Keratinocyte (primary cell): ENCODE data around the gene TBR1. TPM values are rescaled to one million over a fixed set of nuclear protein-coding genes. Genes with fewer than 3 reads are reported as not detected.

ENCODE experiments used
- DNase-seq: peaks from one replicate; pipeline ENCODE4 v3.0.0-alpha.2; 2011; ENCODE audit warnings: low read depth, missing footprints, low spot score
- FAIRE-seq: peaks from 2 replicates; lab custom pipeline; 2011; peaks lifted over from hg19 to GRCh38; lab: Jason Lieb, UNC
- H2AFZ ChIP-seq: 2 replicates; pipeline ENCODE4 v1.6.0; 2012; ENCODE audit warnings: low read length, control low read depth, inconsistent platforms; ENCODE audit not compliant: control insufficient read depth
- H3K27ac ChIP-seq: 2 replicates; pipeline ENCODE4 v1.5.1; 2011; ENCODE audit warnings: low read length; ENCODE audit not compliant: control insufficient read depth, insufficient read depth
- H3K27me3 ChIP-seq: 3 replicates; pipeline ENCODE4 v1.6.0; 2011; ENCODE audit warnings: low read length; ENCODE audit not compliant: control insufficient read depth, insufficient read depth; ENCODE audit errors: extremely low read depth
- H3K36me3 ChIP-seq, 2 experiments: 2 replicates in 1 of 2; 3 replicates in 1 of 2; pipeline ENCODE4 v1.5.1; 2011; ENCODE audit warnings: low read length in 2 of 2, mild to moderate bottlenecking in 1 of 2; ENCODE audit not compliant: control insufficient read depth in 2 of 2, insufficient read depth in 2 of 2; ENCODE audit errors: extremely low read depth in 1 of 2
- H3K4me1 ChIP-seq: 3 replicates; pipeline ENCODE4 v1.5.1; 2011; ENCODE audit warnings: low read length; ENCODE audit not compliant: control insufficient read depth, insufficient read depth; ENCODE audit errors: extremely low read depth
- H3K4me2 ChIP-seq: 3 replicates; pipeline ENCODE4 v1.6.0; 2011; ENCODE audit warnings: low read depth, low read length; ENCODE audit not compliant: control insufficient read depth, insufficient read depth; ENCODE audit errors: extremely low read depth
- H3K4me3 ChIP-seq, 3 experiments: fragments of 200-600 bp in 1 of 3; sonication (generic) in 1 of 3; 2 replicates in 2 of 3; 3 replicates in 1 of 3; pipeline ENCODE4 v1.5.1; 2011 to 2016; ENCODE audit warnings: low read length in 3 of 3, mild to moderate bottlenecking in 3 of 3, control low read depth in 2 of 3, inconsistent platforms in 1 of 3, low read depth in 1 of 3, mixed read lengths in 1 of 3, mixed run types in 1 of 3, moderate library complexity in 1 of 3; ENCODE audit not compliant: control insufficient read depth in 2 of 3, insufficient read depth in 2 of 3; ENCODE audit errors: extremely low read depth in 1 of 3
- H3K79me2 ChIP-seq: 2 replicates; pipeline ENCODE4 v1.6.0; 2012; ENCODE audit warnings: low read length; ENCODE audit not compliant: control insufficient read depth, insufficient read depth
- H3K9ac ChIP-seq: 3 replicates; pipeline ENCODE4 v1.6.0; 2011; ENCODE audit warnings: low read length; ENCODE audit not compliant: control insufficient read depth, insufficient read depth; ENCODE audit errors: extremely low read depth
- H3K9me1 ChIP-seq: 3 replicates; pipeline ENCODE4 v1.6.0; 2011; ENCODE audit warnings: low read length; ENCODE audit not compliant: control insufficient read depth, insufficient read depth; ENCODE audit errors: extremely low read depth
- H3K9me3 ChIP-seq: 2 replicates; pipeline ENCODE4 v1.5.1; 2012; ENCODE audit warnings: low read depth, low read length; ENCODE audit not compliant: control insufficient read depth
- H4K20me1 ChIP-seq: 3 replicates; pipeline ENCODE4 v1.6.0; 2011; ENCODE audit warnings: low read length; ENCODE audit not compliant: control insufficient read depth, insufficient read depth; ENCODE audit errors: extremely low read depth
- EZH2 ChIP-seq: IDR thresholded peaks from one replicate; pipeline ENCODE4 v1.6.1; 2012; ENCODE audit warnings: inconsistent platforms, mild to moderate bottlenecking, low read length, moderate library complexity
- dilution Hi-C: fragments of 300-500 bp; cut with MboI; formaldehyde crosslinking; loops from one replicate; pipeline ENCODE4 v1.7.0; 2020; ENCODE audit warnings: low sequenced_read_pairs; ENCODE audit not compliant: extremely low pct_ligation_motif_present
- polyA plus RNA-seq, 5 experiments: library from polyadenylated mRNA; depleted of rRNA in 3 of 5; stranded (reverse) in 3 of 5; stranded (forward) in 1 of 5; unstranded in 1 of 5; fragments of >200 nt; gene quantifications; 1 replicate in 1 of 5; 2 replicates in 3 of 5; 3 replicates in 1 of 5; pipeline versions ENCODE4 v1.2.1 to v1.2.3, GENCODE V29; 2011 to 2012; ENCODE audit warnings: missing spikeins in 2 of 5, low read depth in 1 of 5, low replicate concordance in 1 of 5
- TF ChIP-seq, protein P1 (sequence below), 3 experiments: IDR thresholded peaks in 1 of 3; conservative IDR thresholded peaks in 1 of 3; optimal IDR thresholded peaks in 1 of 3; 2 replicates in 2 of 3; 3 replicates in 1 of 3; pipeline versions ENCODE3 to v1.5.1; 2011; ENCODE audit warnings: low read length in 3 of 3, mild to moderate bottlenecking in 3 of 3, moderate library complexity in 2 of 3, control low read depth in 1 of 3, inconsistent platforms in 1 of 3; ENCODE audit not compliant: insufficient read depth in 2 of 3; ENCODE audit errors: extremely low read depth in 1 of 3

TBR1 gene
- polyA plus RNA-seq, 1 donor (not counting 4 experiments of a cell fraction or from before 2014, with no cell fraction given): 0.03 TPM

DNA sequence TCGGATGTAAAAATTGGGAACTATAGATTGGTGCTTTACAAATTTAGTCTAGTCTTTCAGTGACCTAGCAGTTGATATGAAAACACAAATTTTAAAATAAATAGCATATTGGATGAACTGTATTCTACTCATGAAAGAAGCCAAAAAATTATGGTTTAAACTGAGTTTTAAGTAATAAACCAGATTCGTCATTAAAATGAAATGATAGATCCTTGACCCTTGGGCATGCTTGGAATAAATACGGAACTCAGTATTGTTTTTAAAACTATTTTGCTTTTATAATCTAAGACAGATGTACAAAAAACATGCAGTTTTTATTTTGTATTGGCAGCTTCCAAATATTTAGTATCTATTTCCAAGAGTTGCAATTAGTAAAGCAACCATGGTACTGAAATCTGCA, 34.6 kb upstream of the TBR1 start:
- Histone ChIP-seq H2AFZ (no peak overlapping the region), H3K9me1 (no peaks in the 10 kb centered on the region), H3K4me1 (no peaks in the 10 kb centered on the region), H3K4me2 (no peak overlapping the region), H3K27ac (no peak overlapping the region), H3K9ac (no peak overlapping the region), H3K27me3 (no peaks in the 10 kb centered on the region), H3K79me2 (no peaks in the 10 kb centered on the region), H3K9me3 (no peaks in the 10 kb centered on the region), H3K36me3 (no peaks in the 10 kb centered on the region), H3K4me3 (no peak overlapping the region), H4K20me1 (no peaks in the 10 kb centered on the region)
- TF ChIP-seq, protein P1, sequence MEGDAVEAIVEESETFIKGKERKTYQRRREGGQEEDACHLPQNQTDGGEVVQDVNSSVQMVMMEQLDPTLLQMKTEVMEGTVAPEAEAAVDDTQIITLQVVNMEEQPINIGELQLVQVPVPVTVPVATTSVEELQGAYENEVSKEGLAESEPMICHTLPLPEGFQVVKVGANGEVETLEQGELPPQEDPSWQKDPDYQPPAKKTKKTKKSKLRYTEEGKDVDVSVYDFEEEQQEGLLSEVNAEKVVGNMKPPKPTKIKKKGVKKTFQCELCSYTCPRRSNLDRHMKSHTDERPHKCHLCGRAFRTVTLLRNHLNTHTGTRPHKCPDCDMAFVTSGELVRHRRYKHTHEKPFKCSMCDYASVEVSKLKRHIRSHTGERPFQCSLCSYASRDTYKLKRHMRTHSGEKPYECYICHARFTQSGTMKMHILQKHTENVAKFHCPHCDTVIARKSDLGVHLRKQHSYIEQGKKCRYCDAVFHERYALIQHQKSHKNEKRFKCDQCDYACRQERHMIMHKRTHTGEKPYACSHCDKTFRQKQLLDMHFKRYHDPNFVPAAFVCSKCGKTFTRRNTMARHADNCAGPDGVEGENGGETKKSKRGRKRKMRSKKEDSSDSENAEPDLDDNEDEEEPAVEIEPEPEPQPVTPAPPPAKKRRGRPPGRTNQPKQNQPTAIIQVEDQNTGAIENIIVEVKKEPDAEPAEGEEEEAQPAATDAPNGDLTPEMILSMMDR (optimal IDR thresholded peaks at IDR 0.05 in 1 of 3, IDR thresholded peaks at IDR 0.05 in 1 of 3, conservative IDR thresholded peaks at IDR 0.05 in 1 of 3; ENCODE audit: extremely low read depth in 1 of 3, insufficient read depth in 2 of 3, low read length in 3 of 3): no peak
- no peak for TF ChIP-seq EZH2
- dilution Hi-C loops: no loop called here
- no peak for DNase-seq
- FAIRE-seq: no peak

DNA sequence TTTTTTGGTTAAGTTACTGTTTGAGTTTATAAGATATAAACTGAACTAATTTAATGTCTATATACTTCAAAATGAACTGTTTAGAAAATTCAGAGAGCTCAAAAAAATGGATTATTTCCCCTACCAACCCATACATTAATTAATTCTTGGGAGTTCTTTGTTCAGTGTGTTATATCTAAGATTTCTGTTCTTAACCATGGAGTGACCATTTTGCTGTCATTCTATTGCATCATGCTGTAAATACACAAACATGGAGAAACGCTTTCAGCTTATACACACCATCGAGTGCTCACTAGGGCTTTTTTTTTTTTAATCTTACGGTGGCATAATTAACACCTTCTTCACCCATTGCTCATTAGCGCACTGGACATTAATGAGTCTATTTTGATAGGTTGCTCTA, 33.4 kb upstream of the TBR1 start:
- Histone ChIP-seq H3K4me2 (no peak overlapping the region), H3K36me3 (no peaks in the 10 kb centered on the region), H3K27me3 (no peaks in the 10 kb centered on the region), H3K9me1 (no peaks in the 10 kb centered on the region), H4K20me1 (no peaks in the 10 kb centered on the region), H3K9ac (no peak overlapping the region), H3K4me1 (no peaks in the 10 kb centered on the region), H3K27ac (no peak overlapping the region), H3K4me3 (no peak overlapping the region), H3K79me2 (no peaks in the 10 kb centered on the region), H2AFZ (no peak overlapping the region), H3K9me3 (no peaks in the 10 kb centered on the region)
- FAIRE-seq: no peak
- no peak for TF ChIP-seq EZH2
- TF ChIP-seq, protein P1 (optimal IDR thresholded peaks at IDR 0.05 in 1 of 3, IDR thresholded peaks at IDR 0.05 in 1 of 3, conservative IDR thresholded peaks at IDR 0.05 in 1 of 3; ENCODE audit: extremely low read depth in 1 of 3, insufficient read depth in 2 of 3, low read length in 3 of 3): no peak
- dilution Hi-C loops: no loop called here
- no peak for DNase-seq
